Endodermal cell (in vitro differentiated cells): ENCODE results near the gene ABLIM2. TPM values are rescaled to one million over a fixed set of nuclear protein-coding genes. Genes with fewer than 3 reads are reported as not detected.

Experiments
- DNase-seq: peaks from one replicate; pipeline ENCODE4 v3.0.0-alpha.2; 2017
- H3K27ac ChIP-seq: 2 replicates; pipeline ENCODE4 v1.5.1; 2013; ENCODE audit warnings: mild to moderate bottlenecking, low read depth, low read length, moderate library complexity
- H3K27me3 ChIP-seq: 2 replicates; pipeline ENCODE4 v1.6.1; 2013; ENCODE audit warnings: mild to moderate bottlenecking, low read length, moderate library complexity; ENCODE audit not compliant: insufficient read depth, control insufficient read depth, poor library complexity, severe bottlenecking
- H3K36me3 ChIP-seq: 2 replicates; pipeline ENCODE4 v1.7.0; 2013; ENCODE audit warnings: mild to moderate bottlenecking, low read length, moderate library complexity; ENCODE audit not compliant: control insufficient read depth, insufficient read depth
- H3K4me1 ChIP-seq: one replicate; pipeline ENCODE4 v1.7.0; 2013; ENCODE audit warnings: low read length; ENCODE audit not compliant: control insufficient read depth, insufficient read depth
- H3K4me3 ChIP-seq: 2 replicates; pipeline ENCODE4 v1.5.1; 2013; ENCODE audit warnings: mild to moderate bottlenecking, low read length, moderate library complexity
- H3K9ac ChIP-seq: 2 replicates; pipeline ENCODE4 v1.6.1; 2013; ENCODE audit warnings: mild to moderate bottlenecking, low read length, moderate library complexity; ENCODE audit not compliant: poor library complexity, severe bottlenecking; ENCODE audit errors: extremely low read depth
- H3K9me3 ChIP-seq: 2 replicates; pipeline ENCODE4 v1.6.1; 2013; ENCODE audit warnings: mild to moderate bottlenecking, low read length, moderate library complexity; ENCODE audit not compliant: control insufficient read depth
- H3K27ac Mint-ChIP-seq: 2 replicates; pipeline ENCODE4 v1.8.0; 2020; ENCODE audit warnings: mixed read lengths
- H3K27me3 Mint-ChIP-seq: 2 replicates; pipeline ENCODE4 v1.8.0; 2021; ENCODE audit warnings: mild to moderate bottlenecking, mixed read lengths; ENCODE audit not compliant: insufficient read depth
- H3K36me3 Mint-ChIP-seq: 2 replicates; pipeline ENCODE4 v1.8.0; 2020; ENCODE audit warnings: low read depth, mixed read lengths
- H3K4me1 Mint-ChIP-seq: 2 replicates; pipeline ENCODE4 v1.8.0; 2020; ENCODE audit warnings: mixed read lengths
- H3K4me3 Mint-ChIP-seq: 2 replicates; pipeline ENCODE4 v1.8.0; 2020; ENCODE audit warnings: mild to moderate bottlenecking, moderate library complexity, mixed read lengths
- H3K9me3 Mint-ChIP-seq: 2 replicates; pipeline ENCODE4 v1.8.0; 2020; ENCODE audit warnings: mild to moderate bottlenecking, mixed read lengths
- WGBS, 2 experiments: methylation state at CpG; one replicate each; pipeline versions ENCODE4 v1.1.5 to v1.1.7; 2013; ENCODE audit warnings: missing lambda C conversion rate in 2 of 2, mixed read lengths in 1 of 2; ENCODE audit not compliant: insufficient coverage in 1 of 2, insufficient read length in 1 of 2; 5-methylcytosine and 5-hydroxymethylcytosine counted together
- total RNA-seq, 2 donors: library from RNA; stranded (reverse); fragmentation: NEBNext Ultra II Directional in 1 of 2; extraction: Animal tissue kit (Norgen Biotek cat#: 25700) in 1 of 2; gene quantifications; 2 replicates in 1 of 2; 3 replicates in 1 of 2; pipeline ENCODE4 v1.2.1, GENCODE V29; 2021
- TF ChIP-seq, protein P1 (sequence below): fragments of 200-600 bp; sonication (generic); conservative IDR thresholded peaks from 2 replicates; pipeline ENCODE4 v1.5.0; 2021; ENCODE audit warnings: antibody characterized with exemption, mild to moderate bottlenecking

Gene ABLIM2
- total RNA-seq, 2 donors from 2014 or later = 0.35 to 1.6 TPM

DNA sequence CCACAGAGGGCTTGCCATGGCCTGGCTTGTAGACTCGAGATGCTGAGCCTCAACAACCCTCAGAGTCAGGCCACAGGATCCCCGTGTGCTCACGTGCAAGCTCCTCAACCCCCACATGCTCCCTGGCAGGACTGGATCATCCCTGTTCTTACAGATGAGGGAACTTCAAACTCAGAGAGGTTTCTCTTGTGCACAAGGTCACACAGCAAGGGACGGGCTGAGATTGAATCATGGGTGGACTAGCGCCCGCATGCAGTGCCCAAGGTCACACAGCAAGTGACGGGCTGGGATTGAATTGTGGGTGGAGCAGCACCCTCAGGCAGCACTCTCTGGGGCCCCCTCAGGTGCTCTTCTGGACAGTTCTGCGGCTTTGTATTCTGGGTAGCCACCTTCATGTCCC is 158.4 kb downstream of the ABLIM2 start:
- no peaks in the 10 kb centered on the region for H3K36me3 ChIP-seq
- TF ChIP-seq, protein P1, sequence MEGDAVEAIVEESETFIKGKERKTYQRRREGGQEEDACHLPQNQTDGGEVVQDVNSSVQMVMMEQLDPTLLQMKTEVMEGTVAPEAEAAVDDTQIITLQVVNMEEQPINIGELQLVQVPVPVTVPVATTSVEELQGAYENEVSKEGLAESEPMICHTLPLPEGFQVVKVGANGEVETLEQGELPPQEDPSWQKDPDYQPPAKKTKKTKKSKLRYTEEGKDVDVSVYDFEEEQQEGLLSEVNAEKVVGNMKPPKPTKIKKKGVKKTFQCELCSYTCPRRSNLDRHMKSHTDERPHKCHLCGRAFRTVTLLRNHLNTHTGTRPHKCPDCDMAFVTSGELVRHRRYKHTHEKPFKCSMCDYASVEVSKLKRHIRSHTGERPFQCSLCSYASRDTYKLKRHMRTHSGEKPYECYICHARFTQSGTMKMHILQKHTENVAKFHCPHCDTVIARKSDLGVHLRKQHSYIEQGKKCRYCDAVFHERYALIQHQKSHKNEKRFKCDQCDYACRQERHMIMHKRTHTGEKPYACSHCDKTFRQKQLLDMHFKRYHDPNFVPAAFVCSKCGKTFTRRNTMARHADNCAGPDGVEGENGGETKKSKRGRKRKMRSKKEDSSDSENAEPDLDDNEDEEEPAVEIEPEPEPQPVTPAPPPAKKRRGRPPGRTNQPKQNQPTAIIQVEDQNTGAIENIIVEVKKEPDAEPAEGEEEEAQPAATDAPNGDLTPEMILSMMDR = no peak
- no peak overlapping the region for H3K27ac ChIP-seq
- no peak overlapping the region for H3K4me3 ChIP-seq
- no peaks in the 10 kb centered on the region for H3K9me3 Mint-ChIP-seq
- no peaks in the 10 kb centered on the region for H3K27me3 Mint-ChIP-seq
- H3K4me3 Mint-ChIP-seq = no peak overlapping the region
- DNase-seq = no peak
- H3K9ac ChIP-seq = no peak overlapping the region
- no peaks in the 10 kb centered on the region for H3K36me3 Mint-ChIP-seq
- H3K27ac Mint-ChIP-seq = no peak overlapping the region
- WGBS, 2 experiments = 84 to 92% methylated on average over 6 to 8 of the region's 8 CpGs
- H3K4me1 Mint-ChIP-seq = no peaks in the 10 kb centered on the region
- H3K9me3 ChIP-seq = no peaks in the 10 kb centered on the region
- H3K27me3 ChIP-seq = no peaks in the 10 kb centered on the region
- H3K4me1 ChIP-seq = no peaks in the 10 kb centered on the region

DNA sequence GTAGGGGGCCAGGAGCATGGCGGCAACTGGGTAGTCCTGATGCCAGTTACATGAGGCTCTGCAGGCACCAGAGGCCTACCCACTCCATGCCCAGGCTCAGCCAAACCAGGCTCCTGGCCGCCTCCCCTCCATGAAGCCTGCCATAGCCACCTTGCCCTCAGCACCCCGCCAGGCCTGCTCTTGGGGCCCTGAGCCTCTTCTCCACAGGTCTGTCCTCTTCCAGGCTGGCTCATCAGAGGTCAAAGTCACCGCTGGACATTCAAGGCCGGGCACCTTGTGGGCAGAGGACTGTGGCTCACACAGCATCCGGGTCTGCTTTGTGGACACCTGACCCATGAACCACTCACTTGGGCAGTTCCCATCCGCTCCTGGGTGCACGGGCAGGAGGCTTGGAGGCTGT is 158.9 kb downstream of the ABLIM2 start:
- WGBS, 2 experiments = 80 to 93% methylated on average over 3 to 8 of the region's 8 CpGs
- no peak overlapping the region for H3K27ac ChIP-seq
- no peaks in the 10 kb centered on the region for H3K4me1 Mint-ChIP-seq
- no peaks in the 10 kb centered on the region for H3K4me1 ChIP-seq
- no peaks in the 10 kb centered on the region for H3K27me3 ChIP-seq
- no peak overlapping the region for H3K4me3 ChIP-seq
- no peaks in the 10 kb centered on the region for H3K9me3 Mint-ChIP-seq
- no peak for DNase-seq
- H3K9me3 ChIP-seq = no peaks in the 10 kb centered on the region
- H3K4me3 Mint-ChIP-seq = no peak overlapping the region
- H3K27ac Mint-ChIP-seq = no peak overlapping the region
- H3K36me3 Mint-ChIP-seq = no peaks in the 10 kb centered on the region
- TF ChIP-seq, protein P1 = no peak
- no peaks in the 10 kb centered on the region for H3K36me3 ChIP-seq
- H3K27me3 Mint-ChIP-seq = no peaks in the 10 kb centered on the region
- H3K9ac ChIP-seq = no peak overlapping the region

DNA sequence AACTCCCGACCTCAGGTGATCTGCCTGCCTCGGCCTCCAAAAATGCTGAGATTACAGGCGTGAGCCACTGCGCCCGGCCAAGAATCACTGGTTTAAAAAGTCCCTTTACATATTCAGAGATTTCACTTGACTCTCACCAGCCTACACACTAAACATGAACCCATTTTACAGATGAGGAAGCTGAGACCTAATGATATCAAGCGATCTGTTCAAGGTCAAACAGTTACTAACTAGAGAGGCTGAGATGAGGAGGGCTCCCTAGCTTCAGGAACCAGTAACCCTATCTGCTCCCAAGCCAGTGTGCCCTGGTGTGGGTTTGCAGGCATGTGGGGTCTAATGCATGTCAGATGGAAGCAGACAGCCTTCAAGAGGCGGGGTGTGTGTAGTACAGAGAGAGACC is 159.3 kb downstream of the ABLIM2 start:
- Mint-ChIP-seq H3K9me3 (no peaks in the 10 kb centered on the region), H3K27me3 (no peaks in the 10 kb centered on the region), H3K27ac (no peak overlapping the region), H3K36me3 (no peaks in the 10 kb centered on the region), H3K4me1 (no peaks in the 10 kb centered on the region), H3K4me3 (no peak overlapping the region)
- H3K4me3 ChIP-seq = no peak overlapping the region
- no peaks in the 10 kb centered on the region for H3K27me3 ChIP-seq
- no peaks in the 10 kb centered on the region for H3K4me1 ChIP-seq
- H3K9ac ChIP-seq = no peak overlapping the region
- no peak overlapping the region for H3K27ac ChIP-seq
- H3K9me3 ChIP-seq = no peaks in the 10 kb centered on the region
- WGBS, 2 experiments = 94% methylated on average over 6 to 7 of the region's 7 CpGs
- H3K36me3 ChIP-seq = no peaks in the 10 kb centered on the region
- no peak for DNase-seq
- TF ChIP-seq, protein P1 = no peak
